GM23338 (cell line): ENCODE data around the gene NCKAP5. TPM values are rescaled to one million over a fixed set of nuclear protein-coding genes. Genes with fewer than 3 reads are reported as not detected.

Experiments
- ATAC-seq: fragments of 200-7000 bp; cut with Tn5 transposase; 3 replicates; pipeline ENCODE4 v1.9.1; 2020
- DNase-seq: peaks from one replicate; pipeline ENCODE4 v3.0.0-alpha.2; 2015; ENCODE audit warnings: low spot score
- H2AFZ ChIP-seq: fragments of 200-600 bp; sonication (generic); 2 replicates; pipeline ENCODE4 v1.8.0; 2016; ENCODE audit warnings: antibody characterized with exemption, mild to moderate bottlenecking, moderate library complexity
- H3F3A ChIP-seq: fragments of 200-600 bp; sonication (generic); replicated peaks from 2 replicates; pipeline ENCODE4 v1.8.0; 2017; ENCODE audit warnings: antibody characterized with exemption, mixed run types, low read depth
- H3K27ac ChIP-seq: fragments of 200-600 bp; sonication (generic); 2 replicates; pipeline ENCODE4 v1.6.1; 2016; ENCODE audit warnings: low read depth
- H3K27me3 ChIP-seq: fragments of 200-600 bp; sonication (generic); 2 replicates; pipeline ENCODE4 v1.8.0; 2016; ENCODE audit warnings: mild to moderate bottlenecking, mixed run types, moderate library complexity; ENCODE audit not compliant: insufficient read depth
- H3K36me3 ChIP-seq: fragments of 200-600 bp; sonication (generic); 2 replicates; pipeline ENCODE4 v1.8.0; 2016; ENCODE audit warnings: mild to moderate bottlenecking; ENCODE audit not compliant: insufficient read depth
- H3K4me1 ChIP-seq: fragments of 200-600 bp; sonication (generic); 2 replicates; pipeline ENCODE4 v1.8.0; 2016; ENCODE audit warnings: mild to moderate bottlenecking, moderate library complexity; ENCODE audit not compliant: insufficient read depth
- H3K4me2 ChIP-seq: fragments of 200-600 bp; sonication (generic); 2 replicates; pipeline ENCODE4 v1.7.1; 2017; ENCODE audit warnings: mixed run types
- H3K4me3 ChIP-seq: fragments of 200-600 bp; sonication (generic); 2 replicates; pipeline ENCODE4 v1.6.1; 2016; ENCODE audit warnings: mixed run types
- H3K79me2 ChIP-seq: fragments of 200-600 bp; sonication (generic); replicated peaks from 2 replicates; pipeline ENCODE4 v1.8.0; 2017; ENCODE audit warnings: mild to moderate bottlenecking; ENCODE audit not compliant: insufficient read depth
- H3K9me2 ChIP-seq: fragments of 200-600 bp; sonication (generic); 2 replicates; pipeline ENCODE4 v1.8.0; 2017; ENCODE audit not compliant: insufficient read depth
- H4K20me1 ChIP-seq: fragments of 200-600 bp; sonication (generic); replicated peaks from 2 replicates; pipeline ENCODE4 v1.8.0; 2017; ENCODE audit warnings: mild to moderate bottlenecking; ENCODE audit not compliant: insufficient read depth
- H3K27ac Mint-ChIP-seq: 2 replicates; pipeline ENCODE4 v1.8.0; 2020; ENCODE audit warnings: inconsistent platforms, mild to moderate bottlenecking, moderate library complexity, mixed read lengths
- H3K27me3 Mint-ChIP-seq: 3 replicates; pipeline ENCODE4 v1.8.0; 2022; ENCODE audit warnings: low read depth, mild to moderate bottlenecking, moderate library complexity, mixed read lengths, inconsistent platforms; ENCODE audit not compliant: insufficient read depth, poor library complexity
- H3K36me3 Mint-ChIP-seq: 3 replicates; pipeline ENCODE4 v1.8.0; 2021; ENCODE audit warnings: low read depth, mild to moderate bottlenecking, inconsistent platforms, moderate library complexity, mixed read lengths
- H3K4me1 Mint-ChIP-seq: 3 replicates; pipeline ENCODE4 v1.8.0; 2020; ENCODE audit warnings: mild to moderate bottlenecking, inconsistent platforms, mixed read lengths
- H3K4me3 Mint-ChIP-seq: 3 replicates; pipeline ENCODE4 v1.8.0; 2021; ENCODE audit warnings: moderate library complexity, mild to moderate bottlenecking, inconsistent platforms, mixed read lengths
- H3K9me3 Mint-ChIP-seq: 3 replicates; pipeline ENCODE4 v1.8.0; 2020; ENCODE audit warnings: moderate library complexity, mild to moderate bottlenecking, inconsistent platforms, mixed read lengths
- CREB1 ChIP-seq: fragments of 250-450 bp; sonication (Bioruptor Pico); IDR thresholded peaks from 2 replicates; pipeline ENCODE4 v1.5.0; 2020; ENCODE audit warnings: low read depth, mild to moderate bottlenecking, moderate library complexity
- ETS1 ChIP-seq: IDR thresholded peaks from 2 replicates; pipeline ENCODE4 v1.6.1; 2016; ENCODE audit warnings: antibody characterized with exemption
- EZH2 ChIP-seq: fragments of 200-600 bp; sonication (generic); IDR thresholded peaks from one replicate; pipeline ENCODE4 v1.8.0; 2017; ENCODE audit warnings: antibody characterized with exemption, mild to moderate bottlenecking, low read depth; ENCODE audit not compliant: unreplicated experiment
- EZH2phosphoT487 ChIP-seq: fragments of 200-600 bp; sonication (generic); IDR thresholded peaks from one replicate; pipeline ENCODE4 v1.8.1; 2018; ENCODE audit warnings: antibody characterized with exemption; ENCODE audit not compliant: unreplicated experiment
- POLR2AphosphoS5 ChIP-seq: IDR thresholded peaks from 2 replicates; pipeline ENCODE4 v1.6.1; 2016; ENCODE audit warnings: antibody characterized with exemption, low read depth
- STAT1 ChIP-seq: IDR thresholded peaks from one replicate; pipeline ENCODE4 v1.6.1; 2016; ENCODE audit warnings: antibody characterized with exemption; ENCODE audit not compliant: unreplicated experiment
- ZNF114 ChIP-seq: fragments of 250-450 bp; sonication (Bioruptor Pico); IDR thresholded peaks from 2 replicates; pipeline ENCODE4 v1.5.0; 2020; ENCODE audit warnings: mild to moderate bottlenecking, moderate library complexity
- ZNF331 ChIP-seq: fragments of 250-450 bp; sonication (Bioruptor Pico); IDR thresholded peaks from 2 replicates; pipeline ENCODE4 v1.5.0; 2020; ENCODE audit warnings: low read depth, mild to moderate bottlenecking, moderate library complexity
- ZNF462 ChIP-seq: fragments of 250-450 bp; sonication (Bioruptor Pico); IDR thresholded peaks from 2 replicates; pipeline ENCODE4 v1.5.0; 2020; ENCODE audit warnings: mild to moderate bottlenecking, moderate library complexity
- polyA plus RNA-seq: library from polyadenylated mRNA; unstranded; fragments of >200 nt; fragmentation: Nextera tagmentation; extraction: Ambion mirVana; gene quantifications from 2 replicates; pipeline ENCODE4 v1.2.1, GENCODE V29; 2016
- total RNA-seq: library from RNA; depleted of rRNA; stranded (reverse); fragments of >200 nt; shearing (Covaris generic); gene quantifications from 2 replicates; pipeline ENCODE4 v1.2.3, GENCODE V29; 2014
- TF ChIP-seq, protein P1 (sequence below): IDR thresholded peaks from one replicate; pipeline ENCODE4 v1.6.1; 2018; ENCODE audit warnings: antibody characterized with exemption; ENCODE audit not compliant: unreplicated experiment
- TF ChIP-seq, protein P2 (sequence below), 2 experiments: fragments of 200-600 bp in 1 of 2; sonication (generic) in 1 of 2; conservative IDR thresholded peaks; 2 replicates each; pipeline versions ENCODE4 v1.5.1 to v1.6.1; 2016 to 2017; ENCODE audit warnings: antibody characterized with exemption in 2 of 2, low read depth in 2 of 2, mild to moderate bottlenecking in 2 of 2, moderate library complexity in 1 of 2

The NCKAP5 gene
- total and polyA plus RNA-seq, 2 experiments from 2014 or later: 0.34 to 0.73 TPM

DNA sequence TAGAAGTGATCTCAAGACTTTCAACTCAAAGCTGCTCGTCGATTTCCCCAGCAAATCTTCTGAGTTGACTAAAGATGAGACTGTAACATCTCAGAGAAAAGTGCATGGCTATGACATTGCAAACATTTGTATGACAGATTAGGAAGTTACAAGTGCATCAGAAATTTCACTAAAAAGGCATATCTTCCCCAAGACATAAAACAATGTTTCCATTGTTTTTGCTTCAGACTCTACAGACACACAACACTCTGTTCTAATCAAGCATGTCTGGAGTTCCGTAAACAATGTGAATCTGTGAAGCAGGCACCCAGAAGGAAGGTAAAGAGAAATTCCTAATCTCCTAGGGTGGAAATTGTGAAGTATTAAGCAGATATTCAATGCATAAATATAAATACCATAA lies 753.6 kb downstream of the NCKAP5 start:
- ATAC-seq: no peak
- Mint-ChIP-seq H3K36me3 (peaks cover 13% of the 10 kb centered on the region; the same call in 2 of the 3 replicates), H3K4me3 (no peak overlapping the region)

More for the DNA sequence above, 753.6 kb downstream of the NCKAP5 start:
- peaks cover 18% of the 10 kb centered on the region; the same call in 1 of the 2 replicates for H3K9me2 ChIP-seq
- no peak overlapping the region for H3K4me2 ChIP-seq
- no peak for DNase-seq
- Mint-ChIP-seq H3K27ac (no peak overlapping the region), H3K9me3 (peaks cover 16% of the 10 kb centered on the region; the same call in 2 of the 3 replicates), H3K4me1 (peaks cover 15% of the 10 kb centered on the region), H3K27me3 (no peaks in the 10 kb centered on the region)
- H3K27me3 ChIP-seq: no peaks in the 10 kb centered on the region
- no peaks in the 10 kb centered on the region; the same call in 1 of the 2 replicates for H3K36me3 ChIP-seq
- no peaks in the 10 kb centered on the region for H3F3A ChIP-seq
- no peaks in the 10 kb centered on the region for H3K4me1 ChIP-seq
- H2AFZ ChIP-seq: no peak overlapping the region
- H3K27ac ChIP-seq: no peak overlapping the region
- no peak overlapping the region for H3K4me3 ChIP-seq
- TF ChIP-seq EZH2 (no peak), STAT1 (no peak), CREB1 (no peak), ZNF462 (CRISPR knock-in tag) (no peak), ZNF114 (CRISPR knock-in tag) (no peak), POLR2AphosphoS5 (no peak), EZH2phosphoT487 (no peak), ETS1 (no peak), ZNF331 (CRISPR knock-in tag) (no peak)
- TF ChIP-seq, protein P1, sequence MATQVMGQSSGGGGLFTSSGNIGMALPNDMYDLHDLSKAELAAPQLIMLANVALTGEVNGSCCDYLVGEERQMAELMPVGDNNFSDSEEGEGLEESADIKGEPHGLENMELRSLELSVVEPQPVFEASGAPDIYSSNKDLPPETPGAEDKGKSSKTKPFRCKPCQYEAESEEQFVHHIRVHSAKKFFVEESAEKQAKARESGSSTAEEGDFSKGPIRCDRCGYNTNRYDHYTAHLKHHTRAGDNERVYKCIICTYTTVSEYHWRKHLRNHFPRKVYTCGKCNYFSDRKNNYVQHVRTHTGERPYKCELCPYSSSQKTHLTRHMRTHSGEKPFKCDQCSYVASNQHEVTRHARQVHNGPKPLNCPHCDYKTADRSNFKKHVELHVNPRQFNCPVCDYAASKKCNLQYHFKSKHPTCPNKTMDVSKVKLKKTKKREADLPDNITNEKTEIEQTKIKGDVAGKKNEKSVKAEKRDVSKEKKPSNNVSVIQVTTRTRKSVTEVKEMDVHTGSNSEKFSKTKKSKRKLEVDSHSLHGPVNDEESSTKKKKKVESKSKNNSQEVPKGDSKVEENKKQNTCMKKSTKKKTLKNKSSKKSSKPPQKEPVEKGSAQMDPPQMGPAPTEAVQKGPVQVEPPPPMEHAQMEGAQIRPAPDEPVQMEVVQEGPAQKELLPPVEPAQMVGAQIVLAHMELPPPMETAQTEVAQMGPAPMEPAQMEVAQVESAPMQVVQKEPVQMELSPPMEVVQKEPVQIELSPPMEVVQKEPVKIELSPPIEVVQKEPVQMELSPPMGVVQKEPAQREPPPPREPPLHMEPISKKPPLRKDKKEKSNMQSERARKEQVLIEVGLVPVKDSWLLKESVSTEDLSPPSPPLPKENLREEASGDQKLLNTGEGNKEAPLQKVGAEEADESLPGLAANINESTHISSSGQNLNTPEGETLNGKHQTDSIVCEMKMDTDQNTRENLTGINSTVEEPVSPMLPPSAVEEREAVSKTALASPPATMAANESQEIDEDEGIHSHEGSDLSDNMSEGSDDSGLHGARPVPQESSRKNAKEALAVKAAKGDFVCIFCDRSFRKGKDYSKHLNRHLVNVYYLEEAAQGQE: no peak
- TF ChIP-seq, protein P2, sequence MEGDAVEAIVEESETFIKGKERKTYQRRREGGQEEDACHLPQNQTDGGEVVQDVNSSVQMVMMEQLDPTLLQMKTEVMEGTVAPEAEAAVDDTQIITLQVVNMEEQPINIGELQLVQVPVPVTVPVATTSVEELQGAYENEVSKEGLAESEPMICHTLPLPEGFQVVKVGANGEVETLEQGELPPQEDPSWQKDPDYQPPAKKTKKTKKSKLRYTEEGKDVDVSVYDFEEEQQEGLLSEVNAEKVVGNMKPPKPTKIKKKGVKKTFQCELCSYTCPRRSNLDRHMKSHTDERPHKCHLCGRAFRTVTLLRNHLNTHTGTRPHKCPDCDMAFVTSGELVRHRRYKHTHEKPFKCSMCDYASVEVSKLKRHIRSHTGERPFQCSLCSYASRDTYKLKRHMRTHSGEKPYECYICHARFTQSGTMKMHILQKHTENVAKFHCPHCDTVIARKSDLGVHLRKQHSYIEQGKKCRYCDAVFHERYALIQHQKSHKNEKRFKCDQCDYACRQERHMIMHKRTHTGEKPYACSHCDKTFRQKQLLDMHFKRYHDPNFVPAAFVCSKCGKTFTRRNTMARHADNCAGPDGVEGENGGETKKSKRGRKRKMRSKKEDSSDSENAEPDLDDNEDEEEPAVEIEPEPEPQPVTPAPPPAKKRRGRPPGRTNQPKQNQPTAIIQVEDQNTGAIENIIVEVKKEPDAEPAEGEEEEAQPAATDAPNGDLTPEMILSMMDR (conservative IDR thresholded peaks at IDR 0.05; ENCODE audit: low read depth in 2 of 2): no peak
- H3K79me2 ChIP-seq: no peaks in the 10 kb centered on the region
- H4K20me1 ChIP-seq: no peaks in the 10 kb centered on the region
